GM19023 (cell line): ENCODE measurements around the gene PTCH2.

Experiments
- ATAC-seq: cut with Tn5 transposase; IDR thresholded peaks from one replicate; pipeline ENCODE4 v1.9.1; 2021; ENCODE audit warnings: mild to moderate bottlenecking, moderate library complexity; ENCODE audit not compliant: unreplicated experiment

The PTCH2 gene

GRCh38 chr1:44842862-44843655, at the start of gene PTCH2:
TSS of gene PTCH2 (minus strand) at chr1:44843253. CDS start at chr1:44842932, 321 bp downstream.
- ATAC-seq = no peak

GRCh38 chr1:44890007-44890406, 47.0 kb upstream of the PTCH2 start:
- ATAC-seq = no peak

GRCh38 chr1:44885406-44885805, 42.4 kb upstream of the PTCH2 start:
- ATAC-seq = no peak

- no peak for ATAC-seq
Measured at GRCh38 chr1:44884746-44885145, 41.7 kb upstream of the PTCH2 start.

GRCh38 chr1:44881011-44881632, 38.1 kb upstream of the PTCH2 start:
- ATAC-seq = no peak

- ATAC-seq = no peak
Measured at GRCh38 chr1:44874155-44874554, 31.1 kb upstream of the PTCH2 start.

GRCh38 chr1:44870096-44870495, 27.0 kb upstream of the PTCH2 start:
- no peak for ATAC-seq

- ATAC-seq = no peak
Measured at GRCh38 chr1:44867801-44868200, 24.7 kb upstream of the PTCH2 start.

- no peak for ATAC-seq
Measured at GRCh38 chr1:44862829-44863401, 19.9 kb upstream of the PTCH2 start.

GRCh38 chr1:44860891-44861425, 17.9 kb upstream of the PTCH2 start:
- no peak for ATAC-seq

GRCh38 chr1:44860331-44860730, 17.3 kb upstream of the PTCH2 start:
- no peak for ATAC-seq

GRCh38 chr1:44857446-44857845, 14.4 kb upstream of the PTCH2 start:
- ATAC-seq = no peak

- no peak for ATAC-seq
Measured at GRCh38 chr1:44855742-44856141, 12.7 kb upstream of the PTCH2 start.

- no peak for ATAC-seq
Measured at GRCh38 chr1:44854970-44855369, 11.9 kb upstream of the PTCH2 start.

GRCh38 chr1:44853201-44853600, 10.1 kb upstream of the PTCH2 start:
- ATAC-seq = no peak

GRCh38 chr1:44851308-44851707, 8.3 kb upstream of the PTCH2 start:
- ATAC-seq = no peak

GRCh38 chr1:44849575-44850132, 6.6 kb upstream of the PTCH2 start:
- ATAC-seq = no peak

- no peak for ATAC-seq
Measured at GRCh38 chr1:44848456-44849181, 5.6 kb upstream of the PTCH2 start.

- no peak for ATAC-seq
Measured at GRCh38 chr1:44847845-44848244, 4.8 kb upstream of the PTCH2 start.

- ATAC-seq = no peak
Measured at GRCh38 chr1:44846985-44847384, 3.9 kb upstream of the PTCH2 start.

GRCh38 chr1:44842486-44842861, 579 bp downstream of the PTCH2 start:
- no peak for ATAC-seq
